Erythroblast (primary cell): ENCODE measurements around the gene NR3C1.

ENCODE experiments used
- GATA1 ChIP-seq: IDR thresholded peaks from 2 replicates; pipeline ENCODE4 v1.6.1; 2011; ENCODE audit warnings: low read depth, mild to moderate bottlenecking, control low read depth, low read length, moderate library complexity
- POLR2A ChIP-seq: IDR thresholded peaks from 2 replicates; pipeline ENCODE4 v1.6.1; 2011; ENCODE audit warnings: mild to moderate bottlenecking, low read length

DNA sequence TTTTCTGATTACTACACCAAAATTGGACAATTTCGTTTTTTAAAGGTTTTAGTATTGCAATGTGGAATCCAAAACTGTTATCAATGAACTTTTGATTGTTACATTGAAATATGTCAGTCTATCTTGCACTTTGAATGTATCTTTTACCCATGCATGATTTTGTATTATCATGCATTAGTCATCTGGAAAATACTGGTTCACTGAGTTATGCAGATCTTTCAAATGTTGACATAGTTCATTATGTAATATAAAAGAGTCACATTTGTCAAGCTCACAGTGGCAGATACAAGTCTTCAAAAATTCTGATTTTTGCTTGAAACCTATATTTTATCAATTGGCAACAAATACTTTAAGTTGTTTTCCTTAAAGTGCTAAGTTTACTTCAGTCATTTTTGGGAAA, 85.2 kb downstream of the NR3C1 start:
- TF ChIP-seq POLR2A (no peak), GATA1 (no peak)
